Lung (tissue), 12 donors: Measurements from ENCODE around the gene NCOA5. TPM values are rescaled to one million over a fixed set of nuclear protein-coding genes. Genes with fewer than 3 reads are reported as not detected.

Experiments
- ATAC-seq: fragments of 200-7000 bp; cut with Tn5 transposase; one replicate; pipeline ENCODE4 v1.9.1; 2020; ENCODE audit warnings: moderate number of reproducible peaks; ENCODE audit not compliant: insufficient read depth, low FRiP score
- DNase-seq, 3 donors: peaks; one replicate each; pipeline ENCODE4 v3.0.0-alpha.2; 2013 to 2017
- H3K27ac ChIP-seq, 2 donors: one replicate each; pipeline ENCODE4 v1.5.1; 2013; ENCODE audit warnings: mild to moderate bottlenecking in 2 of 2, moderate library complexity in 2 of 2, control low read depth in 1 of 2, inconsistent platforms in 1 of 2, low read depth in 1 of 2, low read length in 1 of 2
- H3K27me3 ChIP-seq, 3 donors: one replicate each; pipeline ENCODE4 v1.5.1; 2013; ENCODE audit warnings: low read length in 2 of 3; ENCODE audit not compliant: control insufficient read depth in 3 of 3, insufficient read depth in 3 of 3
- H3K36me3 ChIP-seq, 4 donors: one replicate each; pipeline ENCODE4 v1.5.1; 2013; ENCODE audit warnings: low read length in 4 of 4, mild to moderate bottlenecking in 1 of 4, moderate library complexity in 1 of 4; ENCODE audit not compliant: control insufficient read depth in 4 of 4, insufficient read depth in 4 of 4
- H3K4me1 ChIP-seq, 5 donors: one replicate each; pipeline ENCODE4 v1.5.1; 2013; ENCODE audit warnings: low read length in 5 of 5, mild to moderate bottlenecking in 2 of 5, moderate library complexity in 1 of 5; ENCODE audit not compliant: control insufficient read depth in 5 of 5, insufficient read depth in 5 of 5
- H3K4me3 ChIP-seq: one replicate; pipeline ENCODE4 v1.5.1; 2013; ENCODE audit warnings: mild to moderate bottlenecking, control low read depth, moderate library complexity
- H3K9ac ChIP-seq, 2 donors: one replicate each; pipeline ENCODE4 v1.5.1; 2013; ENCODE audit warnings: low read length in 2 of 2, control low read depth in 1 of 2; ENCODE audit not compliant: insufficient read depth in 1 of 2
- H3K9me3 ChIP-seq, 4 donors: one replicate each; pipeline ENCODE4 v1.5.1; 2013; ENCODE audit warnings: low read length in 3 of 4, mild to moderate bottlenecking in 1 of 4, moderate library complexity in 1 of 4; ENCODE audit not compliant: control insufficient read depth in 4 of 4, insufficient read depth in 3 of 4
- CTCF ChIP-seq: IDR thresholded peaks from 2 replicates; pipeline ENCODE4 v1.5.1; 2012; ENCODE audit warnings: mild to moderate bottlenecking; ENCODE audit errors: control extremely low read depth, extremely low read depth
- WGBS, 2 donors: extraction: QIAGEN DNeasy Blood & Tissue Kit; methylation state at CpG; one replicate each; pipeline ENCODE4 v1.1.7; 2013; 5-methylcytosine and 5-hydroxymethylcytosine counted together
- polyA plus RNA-seq, 2 donors: library from polyadenylated mRNA; stranded (reverse); fragments of 200-250 nt; gene quantifications; one replicate each; pipeline ENCODE4 v1.2.1, GENCODE V29; 2013
- total RNA-seq, 2 donors: library from RNA; depleted of rRNA in 1 of 2; stranded (reverse); fragments of >200 nt in 1 of 2; gene quantifications; one replicate each; pipeline ENCODE4 v1.2.1, GENCODE V29; 2014 to 2021
- donor health status: control.
- donor health status: control.
- donor health status: Bipolar disorder and iron deficiency.
- donor health status: healthy.
- donor health status: DM: yes; HTN: yes; CAD: no.

Gene NCOA5
- total and polyA plus RNA-seq, 4 donors = 11.1 to 24.2 (median 15.1) TPM

- H3K27ac ChIP-seq = no peak overlapping the region
These were observed 15.8 kb downstream of the NCOA5 start for GRCh38 chr20:46074006-46074405.

GRCh38 chr20:46073443-46073842, 16.3 kb downstream of the NCOA5 start:
- ATAC-seq = no peak
- H3K27me3 ChIP-seq = no peaks in the 10 kb centered on the region
- no peak overlapping the region for H3K9ac ChIP-seq
- no peak for DNase-seq
- no peak overlapping the region for H3K4me3 ChIP-seq
- H3K36me3 ChIP-seq = peaks cover 23 to 50% (median 28%) of the 10 kb centered on the region in 4 donors
- WGBS, 2 donors = 80 to 87% methylated on average over 3 of the region's 3 CpGs
- H3K27ac ChIP-seq = no peak overlapping the region
- peaks cover 0 to 1% (median 0%) of the 10 kb centered on the region in 5 donors for H3K4me1 ChIP-seq
- TF ChIP-seq CTCF = no peak
- no peaks in the 10 kb centered on the region for H3K9me3 ChIP-seq

More at GRCh38 chr20:46074006-46074405, 15.8 kb downstream of the NCOA5 start:
- DNase-seq (no peak), ATAC-seq (no peak)
- WGBS, 2 donors = 68 to 81% methylated on average over 3 of the region's 3 CpGs
- Histone ChIP-seq H3K9ac (no peak overlapping the region), H3K27me3 (no peaks in the 10 kb centered on the region), H3K9me3 (no peaks in the 10 kb centered on the region), H3K36me3 (peaks cover 23 to 53% (median 29%) of the 10 kb centered on the region in 4 donors), H3K4me1 (peaks cover 0 to 3% (median 0%) of the 10 kb centered on the region in 5 donors), H3K4me3 (no peak overlapping the region)
- TF ChIP-seq CTCF = no peak

GRCh38 chr20:46073024-46073423, 16.7 kb downstream of the NCOA5 start:
- H3K4me1 ChIP-seq = peaks cover 0 to 1% (median 0%) of the 10 kb centered on the region in 5 donors
- WGBS, 2 donors = 91 to 96% methylated on average over 4 of the region's 4 CpGs
- no peak for TF ChIP-seq CTCF
- no peaks in the 10 kb centered on the region for H3K27me3 ChIP-seq
- DNase-seq = no peak
- H3K36me3 ChIP-seq = peaks cover 20 to 47% (median 27%) of the 10 kb centered on the region in 4 donors
- H3K27ac ChIP-seq = no peak overlapping the region
- H3K9me3 ChIP-seq = no peaks in the 10 kb centered on the region
- no peak overlapping the region for H3K4me3 ChIP-seq
- ATAC-seq = no peak
- no peak overlapping the region for H3K9ac ChIP-seq

GRCh38 chr20:46071573-46071972, 18.2 kb downstream of the NCOA5 start:
- no peak for ATAC-seq
- peaks cover 0 to 1% (median 0%) of the 10 kb centered on the region in 5 donors for H3K4me1 ChIP-seq
- 93 to 96% methylated on average over 3 of the region's 3 CpGs for WGBS, 2 donors
- no peaks in the 10 kb centered on the region for H3K27me3 ChIP-seq
- no peak overlapping the region for H3K4me3 ChIP-seq
- no peak overlapping the region for H3K9ac ChIP-seq
- no peaks in the 10 kb centered on the region for H3K9me3 ChIP-seq
- no peak for DNase-seq
- no peak for TF ChIP-seq CTCF
- peaks cover 21 to 51% (median 31%) of the 10 kb centered on the region in 4 donors for H3K36me3 ChIP-seq
- H3K27ac ChIP-seq = no peak overlapping the region
